Tibial nerve (tissue), 4 donors: ENCODE measurements around the gene TRIM8. TPM values are rescaled to one million over a fixed set of nuclear protein-coding genes. Genes with fewer than 3 reads are reported as not detected.
A peak's percentile ranks its signal among the peaks of the same experiment; 100 is the strongest.

Source experiments
- DNase-seq, 2 donors: peaks; one replicate each; pipeline ENCODE4 v3.0.0-alpha.2; 2019; ENCODE audit warnings: low spot score in 2 of 2
- H3K27ac ChIP-seq, 4 donors: fragments of 200-600 bp; sonication (generic) in 3 of 4; one replicate each; pipeline ENCODE4 v1.5.1; 2017 to 2019; ENCODE audit warnings: mild to moderate bottlenecking in 1 of 4
- H3K27me3 ChIP-seq, 2 donors: fragments of 200-600 bp; sonication (generic) in 1 of 2; one replicate each; pipeline versions ENCODE4 v1.5.1 to v1.6.0; 2017 to 2019
- H3K36me3 ChIP-seq, 3 donors: fragments of 200-600 bp; sonication (generic); one replicate each; pipeline ENCODE4 v1.5.1; 2018 to 2019
- H3K4me1 ChIP-seq, 4 donors: fragments of 200-600 bp; sonication (generic) in 3 of 4; one replicate each; pipeline ENCODE4 v1.5.1; 2017 to 2019
- H3K4me3 ChIP-seq, 4 donors: fragments of 200-600 bp; sonication (generic) in 3 of 4; one replicate each; pipeline ENCODE4 v1.5.1; 2017 to 2019; ENCODE audit warnings: mild to moderate bottlenecking in 1 of 4, moderate library complexity in 1 of 4
- H3K9me3 ChIP-seq, 4 donors: fragments of 200-600 bp; sonication (generic) in 3 of 4; one replicate each; pipeline ENCODE4 v1.5.1; 2017 to 2019
- CTCF ChIP-seq, 5 experiments: fragments of 200-600 bp in 3 of 5; fragments of 450-650 bp in 2 of 5; sonication (generic) in 3 of 5; IDR thresholded peaks; one replicate each; pipeline ENCODE4 v1.5.1; 2016 to 2019; ENCODE audit warnings: antibody characterized with exemption in 5 of 5, mild to moderate bottlenecking in 3 of 5, moderate library complexity in 2 of 5
- EP300 ChIP-seq, 2 donors: sonication (generic); formaldehyde crosslinking; IDR thresholded peaks; one replicate each; pipeline ENCODE4 v1.6.1; 2017; ENCODE audit warnings: antibody characterized with exemption in 2 of 2, mild to moderate bottlenecking in 1 of 2
- POLR2A ChIP-seq, 2 donors: fragments of 450-650 bp; IDR thresholded peaks; one replicate each; pipeline ENCODE4 v1.6.1; 2017; ENCODE audit warnings: antibody characterized with exemption in 2 of 2, mild to moderate bottlenecking in 2 of 2, moderate library complexity in 2 of 2
- WGBS, 2 donors: methylation state at CpG; one replicate each; pipeline ENCODE4 v1.1.5; 2018; 5-methylcytosine and 5-hydroxymethylcytosine counted together
- total RNA-seq, 4 donors: library from RNA; depleted of rRNA; stranded (reverse); fragments of >200 nt; gene quantifications; one replicate each; pipeline ENCODE4 v1.1.0, GENCODE V29; 2016

The TRIM8 gene
- total RNA-seq, 4 donors from 2014 or later, result 156 to 206 (median 157) TPM

- WGBS, 2 donors, result 69% methylated on average over 10 of the region's 10 CpGs
- no peaks in the 10 kb centered on the region for H3K9me3 ChIP-seq
- TF ChIP-seq POLR2A (IDR thresholded peaks at IDR 0.05) (no peak), EP300 (IDR thresholded peaks at IDR 0.05) (no peak)
- peak overlapping the region in 3 of 4 donors; percentile 76 to 92 (median 88) for H3K27ac ChIP-seq
- no peak overlapping the region for H3K4me3 ChIP-seq
- H3K36me3 ChIP-seq, result no peaks in the 10 kb centered on the region
- peaks cover 0 to 49% (median 30%) of the 10 kb centered on the region in 4 donors for H3K4me1 ChIP-seq
- DNase-seq, result no peak
- H3K27me3 ChIP-seq, result no peaks in the 10 kb centered on the region
Measured at GRCh38 chr10:102668326-102669107, 24.2 kb downstream of the TRIM8 start.

- Histone ChIP-seq H3K27me3 (no peaks in the 10 kb centered on the region), H3K4me3 (no peak overlapping the region), H3K9me3 (no peaks in the 10 kb centered on the region), H3K4me1 (peaks cover 0 to 59% (median 36%) of the 10 kb centered on the region in 4 donors), H3K27ac (peak overlapping the region in 3 of 4 donors; percentile 76 to 92 (median 88)), H3K36me3 (no peaks in the 10 kb centered on the region)
- WGBS, 2 donors, result 50 to 65% methylated on average over 3 of the region's 7 CpGs
- TF ChIP-seq CTCF (IDR thresholded peaks at IDR 0.05) (peak in 3 of 5 experiments; percentile 13 to 54 (median 46)), POLR2A (IDR thresholded peaks at IDR 0.05) (no peak), EP300 (IDR thresholded peaks at IDR 0.05) (peak in 1 of 2 donors; percentile 68)
- DNase-seq, result no peak
Measured at GRCh38 chr10:102669206-102670064, 25.2 kb downstream of the TRIM8 start.

GRCh38 chr10:102670065-102670670, 25.9 kb downstream of the TRIM8 start:
- TF ChIP-seq POLR2A (IDR thresholded peaks at IDR 0.05), result no peak
- TF ChIP-seq EP300 (IDR thresholded peaks at IDR 0.05), result no peak
- peak in 2 of 5 experiments; percentile 2 to 4 for TF ChIP-seq CTCF (IDR thresholded peaks at IDR 0.05)
- H3K4me3 ChIP-seq, result no peak overlapping the region

GRCh38 chr10:102670871-102671434, 26.7 kb downstream of the TRIM8 start:
- no peak for TF ChIP-seq POLR2A (IDR thresholded peaks at IDR 0.05)
- no peaks in the 10 kb centered on the region for H3K27me3 ChIP-seq
- H3K4me1 ChIP-seq, result peaks cover 0 to 74% (median 52%) of the 10 kb centered on the region in 4 donors
- DNase-seq, result no peak
- H3K36me3 ChIP-seq, result no peaks in the 10 kb centered on the region
- H3K4me3 ChIP-seq, result no peak overlapping the region
- H3K27ac ChIP-seq, result peak overlapping the region in 2 of 4 donors; percentile 88 to 92
- no peaks in the 10 kb centered on the region for H3K9me3 ChIP-seq
- WGBS, 2 donors, result 80 to 84% methylated on average over 6 of the region's 6 CpGs

More at GRCh38 chr10:102670065-102670670, 25.9 kb downstream of the TRIM8 start:
- H3K4me1 ChIP-seq, result peaks cover 0 to 66% (median 44%) of the 10 kb centered on the region in 4 donors
- no peaks in the 10 kb centered on the region for H3K9me3 ChIP-seq
- H3K27ac ChIP-seq, result peak overlapping the region in 3 of 4 donors; percentile 76 to 92 (median 88)
- WGBS, 2 donors, result 82 to 83% methylated on average over 9 of the region's 9 CpGs
- no peak for DNase-seq
- H3K36me3 ChIP-seq, result no peaks in the 10 kb centered on the region
- H3K27me3 ChIP-seq, result no peaks in the 10 kb centered on the region

GRCh38 chr10:102673236-102673818, 29.0 kb downstream of the TRIM8 start:
- no peak for DNase-seq
- TF ChIP-seq POLR2A (IDR thresholded peaks at IDR 0.05) (no peak), CTCF (IDR thresholded peaks at IDR 0.05) (no peak), EP300 (IDR thresholded peaks at IDR 0.05) (no peak)
- Histone ChIP-seq H3K4me1 (peaks cover 6 to 89% (median 69%) of the 10 kb centered on the region in 4 donors), H3K4me3 (peak overlapping the region in 2 of 4 donors; percentile 22 to 40), H3K36me3 (no peaks in the 10 kb centered on the region), H3K27me3 (no peaks in the 10 kb centered on the region), H3K27ac (peak overlapping the region; percentile 55 to 94 (median 81)), H3K9me3 (no peaks in the 10 kb centered on the region)
- 40 to 52% methylated on average over 9 to 13 of the region's 13 CpGs for WGBS, 2 donors
